Effector memory CD8-positive, alpha-beta T cell (primary cell): ENCODE results near the gene IL1F10.
A peak's percentile ranks its signal among the peaks of the same experiment; 100 is the strongest.

Source experiments
- ATAC-seq: fragments of 150-1000 bp; cut with Tn5 transposase; replicated peaks from 2 replicates; pipeline ENCODE4 v1.10.0; 2021; ENCODE audit warnings: mild to moderate bottlenecking, moderate library complexity
- DNase-seq, 3 experiments: peaks; one replicate each; pipeline ENCODE4 v3.0.0; 2021
- H3K27ac Mint-ChIP-seq, 2 donors: one replicate each; pipeline ENCODE4 v1.8.0; 2022; ENCODE audit warnings: mild to moderate bottlenecking in 2 of 2, mixed read lengths in 2 of 2, moderate library complexity in 2 of 2
- H3K27me3 Mint-ChIP-seq, 2 donors: one replicate each; pipeline ENCODE4 v1.8.0; 2022; ENCODE audit warnings: mixed read lengths in 2 of 2
- H3K36me3 Mint-ChIP-seq: one replicate; pipeline ENCODE4 v1.8.0; 2022; ENCODE audit warnings: mild to moderate bottlenecking, moderate library complexity, mixed read lengths; ENCODE audit not compliant: insufficient read depth
- H3K4me1 Mint-ChIP-seq, 2 donors: one replicate each; pipeline ENCODE4 v1.8.0; 2022; ENCODE audit warnings: low read depth in 2 of 2, mixed read lengths in 2 of 2
- H3K4me3 Mint-ChIP-seq, 2 donors: one replicate each; pipeline ENCODE4 v1.8.0; 2022; ENCODE audit warnings: mild to moderate bottlenecking in 2 of 2, mixed read lengths in 2 of 2, moderate library complexity in 2 of 2
- H3K9me3 Mint-ChIP-seq, 2 donors: one replicate each; pipeline ENCODE4 v1.8.0; 2022; ENCODE audit warnings: mixed read lengths in 2 of 2

IL1F10 gene

GRCh38 chr2:113077921-113078320 is 10.2 kb downstream of the IL1F10 start:
- H3K4me1 Mint-ChIP-seq: peaks cover 8 to 9% of the 10 kb centered on the region in 2 donors
- no peak for ATAC-seq
- H3K27me3 Mint-ChIP-seq: peaks cover 12 to 70% of the 10 kb centered on the region in 2 donors
- no peak overlapping the region for H3K4me3 Mint-ChIP-seq
- H3K9me3 Mint-ChIP-seq: no peaks in the 10 kb centered on the region
- DNase-seq: no peak
- no peaks in the 10 kb centered on the region for H3K36me3 Mint-ChIP-seq
- no peak overlapping the region for H3K27ac Mint-ChIP-seq

GRCh38 chr2:113078350-113078839 is 10.6 kb downstream of the IL1F10 start:
- no peak overlapping the region for H3K4me3 Mint-ChIP-seq
- no peak overlapping the region for H3K27ac Mint-ChIP-seq
- peaks cover 12 to 70% of the 10 kb centered on the region in 2 donors for H3K27me3 Mint-ChIP-seq
- DNase-seq: no peak
- H3K4me1 Mint-ChIP-seq: peaks cover 8 to 9% of the 10 kb centered on the region in 2 donors
- H3K9me3 Mint-ChIP-seq: no peaks in the 10 kb centered on the region
- no peak for ATAC-seq
- H3K36me3 Mint-ChIP-seq: no peaks in the 10 kb centered on the region

- no peaks in the 10 kb centered on the region for H3K36me3 Mint-ChIP-seq
- H3K27ac Mint-ChIP-seq: no peak overlapping the region
Measured at GRCh38 chr2:113079131-113079530, 11.4 kb downstream of the IL1F10 start.

GRCh38 chr2:113080134-113080533 is 12.4 kb downstream of the IL1F10 start:
- DNase-seq: peak in 2 of 3 experiments; percentile 6 to 32
- Mint-ChIP-seq H3K27ac (no peak overlapping the region), H3K36me3 (no peaks in the 10 kb centered on the region), H3K4me1 (peaks cover 2 to 3% of the 10 kb centered on the region in 2 donors), H3K4me3 (no peak overlapping the region), H3K9me3 (no peaks in the 10 kb centered on the region), H3K27me3 (peaks cover 13 to 59% of the 10 kb centered on the region in 2 donors)
- peak; percentile 33 for ATAC-seq

More at GRCh38 chr2:113079131-113079530, 11.4 kb downstream of the IL1F10 start:
- ATAC-seq: no peak
- Mint-ChIP-seq H3K9me3 (no peaks in the 10 kb centered on the region), H3K4me3 (no peak overlapping the region), H3K27me3 (peaks cover 12 to 69% of the 10 kb centered on the region in 2 donors), H3K4me1 (peaks cover 8 to 9% of the 10 kb centered on the region in 2 donors)
- no peak for DNase-seq

- H3K36me3 Mint-ChIP-seq: no peaks in the 10 kb centered on the region
- no peak overlapping the region for H3K27ac Mint-ChIP-seq
- no peaks in the 10 kb centered on the region for H3K4me1 Mint-ChIP-seq
- no peak for DNase-seq
- no peaks in the 10 kb centered on the region for H3K9me3 Mint-ChIP-seq
- H3K27me3 Mint-ChIP-seq: peaks cover 19 to 50% of the 10 kb centered on the region in 2 donors
- ATAC-seq: no peak
- H3K4me3 Mint-ChIP-seq: no peak overlapping the region
Measured at GRCh38 chr2:113081488-113082210, 13.9 kb downstream of the IL1F10 start.

- ATAC-seq (no peak), DNase-seq (no peak)
- H3K9me3 Mint-ChIP-seq: no peaks in the 10 kb centered on the region
- H3K27ac Mint-ChIP-seq: no peak overlapping the region
- no peak overlapping the region for H3K4me3 Mint-ChIP-seq
- no peaks in the 10 kb centered on the region for H3K4me1 Mint-ChIP-seq
- peaks cover 19 to 34% of the 10 kb centered on the region in 2 donors for H3K27me3 Mint-ChIP-seq
- no peaks in the 10 kb centered on the region for H3K36me3 Mint-ChIP-seq
Measured at GRCh38 chr2:113083296-113083695, 15.5 kb downstream of the IL1F10 start.

- H3K36me3 Mint-ChIP-seq: no peaks in the 10 kb centered on the region
- DNase-seq (no peak), ATAC-seq (peak; percentile 39)
- peaks cover 19 to 30% of the 10 kb centered on the region in 2 donors for H3K27me3 Mint-ChIP-seq
- no peaks in the 10 kb centered on the region for H3K9me3 Mint-ChIP-seq
- H3K4me1 Mint-ChIP-seq: no peaks in the 10 kb centered on the region
- H3K27ac Mint-ChIP-seq: no peak overlapping the region
- H3K4me3 Mint-ChIP-seq: no peak overlapping the region
Measured at GRCh38 chr2:113084249-113085000, 16.7 kb downstream of the IL1F10 start.

GRCh38 chr2:113085542-113085941 is 17.8 kb downstream of the IL1F10 start:
- Mint-ChIP-seq H3K36me3 (no peaks in the 10 kb centered on the region), H3K4me3 (no peak overlapping the region), H3K27me3 (peaks cover 19% of the 10 kb centered on the region in 2 donors), H3K9me3 (no peaks in the 10 kb centered on the region), H3K27ac (no peak overlapping the region), H3K4me1 (no peaks in the 10 kb centered on the region)
- DNase-seq (no peak), ATAC-seq (no peak)

- ATAC-seq (no peak), DNase-seq (no peak)
- no peaks in the 10 kb centered on the region for H3K4me1 Mint-ChIP-seq
- H3K9me3 Mint-ChIP-seq: no peaks in the 10 kb centered on the region
- H3K36me3 Mint-ChIP-seq: no peaks in the 10 kb centered on the region
- H3K4me3 Mint-ChIP-seq: no peak overlapping the region
- no peak overlapping the region for H3K27ac Mint-ChIP-seq
- H3K27me3 Mint-ChIP-seq: peaks cover 6 to 13% of the 10 kb centered on the region in 2 donors
Measured at GRCh38 chr2:113088213-113088992, 20.6 kb downstream of the IL1F10 start.

- Mint-ChIP-seq H3K4me3 (no peak overlapping the region), H3K27me3 (peaks cover 8 to 10% of the 10 kb centered on the region in 2 donors), H3K9me3 (no peaks in the 10 kb centered on the region), H3K27ac (no peak overlapping the region), H3K36me3 (no peaks in the 10 kb centered on the region), H3K4me1 (no peaks in the 10 kb centered on the region)
- DNase-seq (no peak), ATAC-seq (no peak)
Measured at GRCh38 chr2:113089916-113090315, 22.1 kb downstream of the IL1F10 start.

GRCh38 chr2:113091231-113091896 is 23.6 kb downstream of the IL1F10 start:
- Mint-ChIP-seq H3K36me3 (no peaks in the 10 kb centered on the region), H3K4me1 (no peaks in the 10 kb centered on the region), H3K27ac (no peak overlapping the region), H3K9me3 (no peaks in the 10 kb centered on the region), H3K4me3 (no peak overlapping the region), H3K27me3 (peaks cover 7 to 9% of the 10 kb centered on the region in 2 donors)
- no peak for ATAC-seq
- DNase-seq: no peak

- Mint-ChIP-seq H3K4me1 (peaks cover 4 to 6% of the 10 kb centered on the region in 2 donors), H3K36me3 (no peaks in the 10 kb centered on the region), H3K9me3 (peaks cover 0 to 2% of the 10 kb centered on the region in 2 donors), H3K27me3 (peaks cover 7 to 9% of the 10 kb centered on the region in 2 donors), H3K27ac (no peak overlapping the region), H3K4me3 (no peak overlapping the region)
- ATAC-seq: no peak
- no peak for DNase-seq
Measured at GRCh38 chr2:113092864-113093612, 25.3 kb downstream of the IL1F10 start.
